Neural cell (in vitro differentiated cells): ENCODE data around the gene B4GALNT4.

Experiments used
- EZH2 ChIP-seq: fragments of 200-600, 300-800 bp; shearing (Covaris generic), sonication (generic); IDR thresholded peaks from 2 replicates; pipeline ENCODE4 v1.6.1; 2014; ENCODE audit warnings: antibody characterized with exemption, low read length, borderline replicate concordance, mild to moderate bottlenecking; ENCODE audit not compliant: insufficient read depth, poor library complexity, severe bottlenecking
- TAF1 ChIP-seq: IDR thresholded peaks from 2 replicates; pipeline ENCODE4 v1.6.1; 2012; ENCODE audit warnings: low read depth
- TF ChIP-seq, protein P1 (sequence below): fragments of 450-650 bp; IDR thresholded peaks from 2 replicates; pipeline ENCODE4 v1.5.1; 2014; ENCODE audit warnings: antibody characterized with exemption, mild to moderate bottlenecking, moderate library complexity; ENCODE audit not compliant: poor library complexity, severe bottlenecking
- TF ChIP-seq, protein P2 (sequence below): IDR thresholded peaks from 2 replicates; pipeline ENCODE4 v1.6.1; 2012; ENCODE audit warnings: borderline replicate concordance

DNA sequence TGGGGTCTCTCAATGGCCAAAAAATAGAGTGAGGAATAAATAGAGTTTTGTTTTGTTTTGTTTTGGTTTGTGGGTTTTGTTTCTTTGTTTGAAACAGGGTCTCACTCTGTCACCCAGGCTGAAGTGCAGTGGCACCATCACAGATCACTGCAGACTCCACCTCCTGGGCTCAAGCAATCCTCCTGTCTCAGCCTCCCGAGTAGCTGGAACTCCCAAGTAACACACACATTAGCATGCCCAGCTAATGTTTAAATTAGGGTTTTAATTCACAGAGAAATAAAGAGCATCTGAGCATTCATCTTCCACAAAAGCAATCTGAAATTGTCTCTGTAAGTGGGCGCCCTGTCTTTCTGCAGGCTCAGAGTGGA, 39.4 kb upstream of the B4GALNT4 start:
- TF ChIP-seq, protein P1, sequence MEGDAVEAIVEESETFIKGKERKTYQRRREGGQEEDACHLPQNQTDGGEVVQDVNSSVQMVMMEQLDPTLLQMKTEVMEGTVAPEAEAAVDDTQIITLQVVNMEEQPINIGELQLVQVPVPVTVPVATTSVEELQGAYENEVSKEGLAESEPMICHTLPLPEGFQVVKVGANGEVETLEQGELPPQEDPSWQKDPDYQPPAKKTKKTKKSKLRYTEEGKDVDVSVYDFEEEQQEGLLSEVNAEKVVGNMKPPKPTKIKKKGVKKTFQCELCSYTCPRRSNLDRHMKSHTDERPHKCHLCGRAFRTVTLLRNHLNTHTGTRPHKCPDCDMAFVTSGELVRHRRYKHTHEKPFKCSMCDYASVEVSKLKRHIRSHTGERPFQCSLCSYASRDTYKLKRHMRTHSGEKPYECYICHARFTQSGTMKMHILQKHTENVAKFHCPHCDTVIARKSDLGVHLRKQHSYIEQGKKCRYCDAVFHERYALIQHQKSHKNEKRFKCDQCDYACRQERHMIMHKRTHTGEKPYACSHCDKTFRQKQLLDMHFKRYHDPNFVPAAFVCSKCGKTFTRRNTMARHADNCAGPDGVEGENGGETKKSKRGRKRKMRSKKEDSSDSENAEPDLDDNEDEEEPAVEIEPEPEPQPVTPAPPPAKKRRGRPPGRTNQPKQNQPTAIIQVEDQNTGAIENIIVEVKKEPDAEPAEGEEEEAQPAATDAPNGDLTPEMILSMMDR, result no peak
- no peak for TF ChIP-seq TAF1
- TF ChIP-seq, protein P2, sequence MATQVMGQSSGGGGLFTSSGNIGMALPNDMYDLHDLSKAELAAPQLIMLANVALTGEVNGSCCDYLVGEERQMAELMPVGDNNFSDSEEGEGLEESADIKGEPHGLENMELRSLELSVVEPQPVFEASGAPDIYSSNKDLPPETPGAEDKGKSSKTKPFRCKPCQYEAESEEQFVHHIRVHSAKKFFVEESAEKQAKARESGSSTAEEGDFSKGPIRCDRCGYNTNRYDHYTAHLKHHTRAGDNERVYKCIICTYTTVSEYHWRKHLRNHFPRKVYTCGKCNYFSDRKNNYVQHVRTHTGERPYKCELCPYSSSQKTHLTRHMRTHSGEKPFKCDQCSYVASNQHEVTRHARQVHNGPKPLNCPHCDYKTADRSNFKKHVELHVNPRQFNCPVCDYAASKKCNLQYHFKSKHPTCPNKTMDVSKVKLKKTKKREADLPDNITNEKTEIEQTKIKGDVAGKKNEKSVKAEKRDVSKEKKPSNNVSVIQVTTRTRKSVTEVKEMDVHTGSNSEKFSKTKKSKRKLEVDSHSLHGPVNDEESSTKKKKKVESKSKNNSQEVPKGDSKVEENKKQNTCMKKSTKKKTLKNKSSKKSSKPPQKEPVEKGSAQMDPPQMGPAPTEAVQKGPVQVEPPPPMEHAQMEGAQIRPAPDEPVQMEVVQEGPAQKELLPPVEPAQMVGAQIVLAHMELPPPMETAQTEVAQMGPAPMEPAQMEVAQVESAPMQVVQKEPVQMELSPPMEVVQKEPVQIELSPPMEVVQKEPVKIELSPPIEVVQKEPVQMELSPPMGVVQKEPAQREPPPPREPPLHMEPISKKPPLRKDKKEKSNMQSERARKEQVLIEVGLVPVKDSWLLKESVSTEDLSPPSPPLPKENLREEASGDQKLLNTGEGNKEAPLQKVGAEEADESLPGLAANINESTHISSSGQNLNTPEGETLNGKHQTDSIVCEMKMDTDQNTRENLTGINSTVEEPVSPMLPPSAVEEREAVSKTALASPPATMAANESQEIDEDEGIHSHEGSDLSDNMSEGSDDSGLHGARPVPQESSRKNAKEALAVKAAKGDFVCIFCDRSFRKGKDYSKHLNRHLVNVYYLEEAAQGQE, result no peak
- TF ChIP-seq EZH2, result no peak
